GM13976 (cell line): ENCODE data around the gene APAF1.

Source experiments
- DNase-seq: peaks from one replicate; pipeline ENCODE4 v3.0.0; 2012; ENCODE audit warnings: low spot score
- CTCF ChIP-seq: IDR thresholded peaks from 2 replicates; pipeline ENCODE4 v1.5.1; 2012; ENCODE audit warnings: borderline replicate concordance, mild to moderate bottlenecking; ENCODE audit not compliant: insufficient read depth; ENCODE audit errors: extremely low read depth, missing control alignments, control extremely low read depth
- in situ Hi-C: fragments of 300-500 bp; cut with MboI; formaldehyde crosslinking; loops from one replicate; pipeline ENCODE4 v1.12.0; 2022; ENCODE audit warnings: low sequenced_read_pairs, mixed read lengths, inconsistent platforms; ENCODE audit not compliant: unreplicated experiment

APAF1 gene

DNA sequence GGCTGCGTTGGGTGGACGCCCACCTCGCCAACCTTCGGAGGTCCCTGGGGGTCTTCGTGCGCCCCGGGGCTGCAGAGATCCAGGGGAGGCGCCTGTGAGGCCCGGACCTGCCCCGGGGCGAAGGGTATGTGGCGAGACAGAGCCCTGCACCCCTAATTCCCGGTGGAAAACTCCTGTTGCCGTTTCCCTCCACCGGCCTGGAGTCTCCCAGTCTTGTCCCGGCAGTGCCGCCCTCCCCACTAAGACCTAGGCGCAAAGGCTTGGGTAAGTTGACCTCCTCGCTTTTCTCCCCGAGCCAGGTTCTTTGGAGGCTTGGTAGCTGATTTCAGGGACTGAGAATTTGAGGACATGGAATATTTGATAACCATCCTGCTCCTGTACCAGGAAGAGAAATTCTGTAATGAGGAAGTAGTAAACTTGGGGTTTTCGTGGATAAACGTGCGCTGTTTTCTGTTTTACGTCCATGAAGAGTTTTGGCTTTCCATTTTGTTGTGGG lies 530 bp downstream of the APAF1 start:
- TF ChIP-seq CTCF = no peak
- in situ Hi-C loops = no loop called here
- no peak for DNase-seq

DNA sequence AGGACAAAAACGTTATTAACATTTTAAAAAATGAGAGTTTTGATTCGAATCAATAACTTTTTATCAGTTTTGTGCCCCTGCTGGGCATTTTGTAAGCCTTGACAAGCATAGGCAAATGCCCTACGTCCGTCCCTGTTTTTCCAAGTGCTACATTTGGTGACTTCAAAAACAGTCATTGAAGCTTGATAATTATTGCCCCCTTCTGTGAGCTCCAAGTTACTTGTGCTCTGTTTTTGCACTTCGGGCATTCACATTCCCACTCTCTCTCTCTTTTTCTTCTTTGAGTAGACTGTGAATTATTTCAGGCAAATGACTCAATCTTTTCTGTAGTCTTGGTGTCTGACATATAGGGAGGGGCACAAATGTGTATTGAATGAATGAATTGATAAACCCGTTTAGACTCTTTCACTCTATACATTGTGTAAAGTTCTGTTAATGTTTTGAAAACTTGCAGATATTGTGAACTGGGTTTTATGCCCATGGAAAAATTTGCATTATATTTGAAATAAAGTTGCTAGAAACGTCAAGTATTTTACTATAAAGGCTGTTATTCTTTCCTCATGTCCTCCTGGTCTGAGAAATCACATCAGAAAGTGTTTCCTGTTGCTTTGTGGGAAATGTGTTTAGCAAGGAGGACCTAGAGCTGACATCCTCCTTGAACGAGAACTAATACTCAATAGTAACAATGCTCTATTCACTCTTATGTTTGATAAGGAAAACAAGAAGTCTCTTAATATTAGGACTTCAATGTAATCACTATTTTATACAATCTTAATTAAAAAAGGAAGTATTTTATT lies 1.4 kb downstream of the APAF1 start:
- in situ Hi-C loops = no loop called here
- TF ChIP-seq CTCF = no peak
- DNase-seq = no peak

- in situ Hi-C loops = no loop called here
- no peak for DNase-seq
Measured at GRCh38 chr12:98651328-98651727, 6.2 kb downstream of the APAF1 start.

DNA sequence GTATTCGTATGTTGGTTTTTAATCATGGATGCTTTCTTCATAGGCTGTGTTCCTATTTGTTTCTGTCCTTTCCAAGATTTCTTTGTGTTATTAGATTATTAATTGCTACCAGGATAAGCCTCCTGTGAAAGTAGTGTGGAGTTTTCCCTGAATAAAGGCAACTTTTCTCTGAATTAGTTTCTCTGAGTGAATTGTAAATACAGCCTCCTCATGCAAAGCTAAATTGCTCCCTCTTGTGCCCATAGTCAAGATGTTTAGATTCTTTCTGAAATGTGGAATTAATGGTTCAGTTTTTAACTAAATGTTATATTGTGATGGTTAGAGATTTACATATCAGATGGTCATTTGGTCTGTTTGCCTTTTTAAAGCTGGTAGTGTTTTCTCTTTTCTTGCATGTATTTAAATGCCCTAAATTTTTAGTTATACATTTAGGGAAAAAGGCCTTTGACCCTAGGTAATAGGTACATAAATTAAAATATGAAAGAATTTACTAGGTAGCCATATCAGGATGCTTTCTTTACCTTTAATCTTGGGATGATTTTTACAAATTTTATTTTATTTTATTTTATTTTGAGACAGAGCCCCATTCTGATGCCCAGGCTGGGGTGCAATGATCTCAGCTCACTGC lies 8.9 kb downstream of the APAF1 start:
- DNase-seq = peak; percentile 55
- in situ Hi-C loops = no loop called here
- TF ChIP-seq CTCF = peak; percentile 45

More at GRCh38 chr12:98651328-98651727, 6.2 kb downstream of the APAF1 start:
- TF ChIP-seq CTCF = no peak

- peak; percentile 32 for DNase-seq
- in situ Hi-C loops = no loop called here
- TF ChIP-seq CTCF = no peak
Measured at GRCh38 chr12:98656289-98657101, 11.4 kb downstream of the APAF1 start.

GRCh38 chr12:98660521-98660920 lies 15.4 kb downstream of the APAF1 start:
- in situ Hi-C loops = no loop called here
- TF ChIP-seq CTCF = no peak
- no peak for DNase-seq
